Measurements from ENCODE around the gene HDAC10. TPM values are rescaled to one million over a fixed set of nuclear protein-coding genes. Genes with fewer than 3 reads are reported as not detected.
A peak's percentile ranks its signal among the peaks of the same experiment; 100 is the strongest.

Gene HDAC10
- total RNA-seq, 1 donor from 2014 or later = 42.1 TPM

- Mint-ChIP-seq H3K4me1 (ENCODE audit: unreplicated experiment) (peaks cover 8% of the 10 kb centered on the region), H3K27me3 (ENCODE audit: unreplicated experiment) (peaks cover 11% of the 10 kb centered on the region), H3K9me3 (ENCODE audit: unreplicated experiment) (no peaks in the 10 kb centered on the region), H3K27ac (ENCODE audit: unreplicated experiment) (peak overlapping the region; percentile 36), H3K36me3 (ENCODE audit: low read depth, unreplicated experiment) (peaks cover 3% of the 10 kb centered on the region), H3K4me3 (ENCODE audit: unreplicated experiment) (no peak overlapping the region)
- DNase-seq (ENCODE audit: low spot score) = peak; percentile 57
- no peak for TF ChIP-seq CTCF (IDR thresholded peaks at IDR 0.05; ENCODE audit: unreplicated experiment)
Measured at GRCh38 chr22:50293441-50294318, 42.6 kb upstream of the HDAC10 start.

- Mint-ChIP-seq H3K4me3 (ENCODE audit: unreplicated experiment) (peak overlapping the region; percentile 69), H3K9me3 (ENCODE audit: unreplicated experiment) (no peaks in the 10 kb centered on the region), H3K4me1 (ENCODE audit: unreplicated experiment) (peaks cover 8% of the 10 kb centered on the region), H3K36me3 (ENCODE audit: low read depth, unreplicated experiment) (peaks cover 3% of the 10 kb centered on the region), H3K27ac (ENCODE audit: unreplicated experiment) (no peak overlapping the region), H3K27me3 (ENCODE audit: unreplicated experiment) (peaks cover 11% of the 10 kb centered on the region)
- no peak for DNase-seq (ENCODE audit: low spot score)
- TF ChIP-seq CTCF (IDR thresholded peaks at IDR 0.05; ENCODE audit: unreplicated experiment) = no peak
Measured at GRCh38 chr22:50292643-50293440, 41.8 kb upstream of the HDAC10 start.

DNA sequence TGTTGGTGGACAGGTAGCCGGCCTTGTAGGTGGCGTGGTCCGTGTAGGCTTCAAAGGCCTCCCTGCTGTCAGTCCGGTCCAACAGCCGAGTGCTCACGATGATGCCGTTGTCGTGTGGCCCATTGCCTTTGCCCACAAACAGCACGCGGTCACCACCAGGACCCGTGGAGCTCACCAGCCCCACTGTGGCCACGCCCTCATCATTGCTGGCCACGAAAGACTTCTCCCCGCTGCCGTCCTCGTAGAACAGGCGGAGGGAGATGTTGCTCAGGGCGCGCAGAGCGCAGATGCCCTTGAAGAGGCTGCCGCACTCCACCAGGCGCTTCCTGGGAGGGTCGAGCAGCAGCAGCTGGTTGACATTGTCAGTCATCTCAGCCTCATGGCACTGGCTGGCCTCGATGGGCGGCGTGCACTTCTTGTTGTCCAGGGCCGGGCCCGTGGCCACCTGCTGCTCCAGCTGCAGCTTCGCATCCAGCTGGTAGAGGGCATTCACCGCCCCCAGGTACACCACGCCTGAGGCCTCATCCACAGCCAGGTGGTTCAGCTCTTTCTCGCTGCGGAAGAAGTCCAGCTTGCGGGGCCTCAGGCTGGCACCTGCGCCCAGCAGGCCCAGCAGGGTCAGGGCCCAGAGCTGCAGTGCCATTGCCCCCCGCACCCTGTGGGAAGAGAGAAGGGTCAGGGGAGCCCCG lies 39.0 kb upstream of the HDAC10 start:
- no peak overlapping the region for H3K4me3 Mint-ChIP-seq (ENCODE audit: unreplicated experiment)
- no peak for DNase-seq (ENCODE audit: low spot score)
- H3K36me3 Mint-ChIP-seq (ENCODE audit: low read depth, unreplicated experiment) = peaks cover 3% of the 10 kb centered on the region
- peaks cover 6% of the 10 kb centered on the region for H3K4me1 Mint-ChIP-seq (ENCODE audit: unreplicated experiment)
- H3K9me3 Mint-ChIP-seq (ENCODE audit: unreplicated experiment) = no peaks in the 10 kb centered on the region
- TF ChIP-seq CTCF (IDR thresholded peaks at IDR 0.05; ENCODE audit: unreplicated experiment) = no peak
- H3K27me3 Mint-ChIP-seq (ENCODE audit: unreplicated experiment) = peaks cover 11% of the 10 kb centered on the region
- H3K27ac Mint-ChIP-seq (ENCODE audit: unreplicated experiment) = no peak overlapping the region

- H3K36me3 Mint-ChIP-seq (ENCODE audit: low read depth, unreplicated experiment) = peaks cover 3% of the 10 kb centered on the region
- no peaks in the 10 kb centered on the region for H3K9me3 Mint-ChIP-seq (ENCODE audit: unreplicated experiment)
- H3K4me1 Mint-ChIP-seq (ENCODE audit: unreplicated experiment) = peaks cover 6% of the 10 kb centered on the region
- DNase-seq (ENCODE audit: low spot score) = no peak
- H3K4me3 Mint-ChIP-seq (ENCODE audit: unreplicated experiment) = no peak overlapping the region
- peaks cover 8% of the 10 kb centered on the region for H3K27me3 Mint-ChIP-seq (ENCODE audit: unreplicated experiment)
- no peak overlapping the region for H3K27ac Mint-ChIP-seq (ENCODE audit: unreplicated experiment)
- TF ChIP-seq CTCF (IDR thresholded peaks at IDR 0.05; ENCODE audit: unreplicated experiment) = no peak
Measured at GRCh38 chr22:50289151-50289941, 38.3 kb upstream of the HDAC10 start.

Data from endothelial cell (in vitro differentiated cells).